Loucy (cell line): ENCODE measurements around the gene NR3C2.

Experiments
- EZH2phosphoT487 ChIP-seq: fragments of 200-600 bp; IDR thresholded peaks from 2 replicates; pipeline ENCODE4 v1.6.1; 2018; ENCODE audit warnings: antibody characterized with exemption, mild to moderate bottlenecking, moderate library complexity, borderline replicate concordance
- TF ChIP-seq, protein P1 (sequence below): fragments of 200-600 bp; sonication (generic); conservative IDR thresholded peaks from 2 replicates; pipeline ENCODE4 v1.5.1; 2014; ENCODE audit warnings: mild to moderate bottlenecking, antibody characterized with exemption, low read length

DNA sequence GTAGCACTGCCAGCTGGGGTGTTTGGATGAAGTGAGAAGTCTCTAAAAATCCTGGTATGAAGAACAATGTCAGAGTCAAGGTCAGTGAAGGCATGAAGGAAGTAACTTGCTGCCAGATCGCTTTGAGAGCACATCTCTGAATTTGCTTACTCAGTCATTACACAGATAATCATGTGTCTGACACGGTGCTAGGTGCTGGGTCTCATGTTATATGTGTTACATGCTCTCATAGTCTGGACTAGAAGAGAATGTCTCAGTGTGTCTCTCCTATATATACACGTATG, 372.4 kb downstream of the NR3C2 start:
- TF ChIP-seq, protein P1, sequence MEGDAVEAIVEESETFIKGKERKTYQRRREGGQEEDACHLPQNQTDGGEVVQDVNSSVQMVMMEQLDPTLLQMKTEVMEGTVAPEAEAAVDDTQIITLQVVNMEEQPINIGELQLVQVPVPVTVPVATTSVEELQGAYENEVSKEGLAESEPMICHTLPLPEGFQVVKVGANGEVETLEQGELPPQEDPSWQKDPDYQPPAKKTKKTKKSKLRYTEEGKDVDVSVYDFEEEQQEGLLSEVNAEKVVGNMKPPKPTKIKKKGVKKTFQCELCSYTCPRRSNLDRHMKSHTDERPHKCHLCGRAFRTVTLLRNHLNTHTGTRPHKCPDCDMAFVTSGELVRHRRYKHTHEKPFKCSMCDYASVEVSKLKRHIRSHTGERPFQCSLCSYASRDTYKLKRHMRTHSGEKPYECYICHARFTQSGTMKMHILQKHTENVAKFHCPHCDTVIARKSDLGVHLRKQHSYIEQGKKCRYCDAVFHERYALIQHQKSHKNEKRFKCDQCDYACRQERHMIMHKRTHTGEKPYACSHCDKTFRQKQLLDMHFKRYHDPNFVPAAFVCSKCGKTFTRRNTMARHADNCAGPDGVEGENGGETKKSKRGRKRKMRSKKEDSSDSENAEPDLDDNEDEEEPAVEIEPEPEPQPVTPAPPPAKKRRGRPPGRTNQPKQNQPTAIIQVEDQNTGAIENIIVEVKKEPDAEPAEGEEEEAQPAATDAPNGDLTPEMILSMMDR: no peak
- TF ChIP-seq EZH2phosphoT487: no peak
